SK-N-MC (cell line): ENCODE measurements around the gene PIK3C2G.

Experiments used
- EZH2 ChIP-seq: fragments of 200-600 bp; sonication (generic); IDR thresholded peaks from one replicate; pipeline ENCODE4 v1.6.1; 2017; ENCODE audit warnings: antibody characterized with exemption
- FOXP2 ChIP-seq: optimal IDR thresholded peaks from 2 replicates; pipeline ENCODE3; 2011; ENCODE audit warnings: mild to moderate bottlenecking, moderate library complexity; ENCODE audit not compliant: insufficient read depth; ENCODE audit errors: extremely low read length, control extremely low read depth
- POLR2AphosphoS5 ChIP-seq: IDR thresholded peaks from 2 replicates; pipeline ENCODE4 v1.6.1; 2012; ENCODE audit warnings: mild to moderate bottlenecking, low read depth, low read length, borderline replicate concordance

- TF ChIP-seq POLR2AphosphoS5 (no peak), EZH2 (no peak), FOXP2 (no peak)
Measured at GRCh38 chr12:18389820-18390219, 128.5 kb downstream of the PIK3C2G start.
